Spleen (tissue), 7 donors: ENCODE results near the gene TMEM35B.

Experiments used
- POLR2A ChIP-seq, 3 donors: fragments of 450-650 bp; IDR thresholded peaks; one replicate each; pipeline ENCODE4 v1.5.1; 2017; ENCODE audit warnings: antibody characterized with exemption in 3 of 3, mild to moderate bottlenecking in 1 of 3
- POLR2AphosphoS5 ChIP-seq, 3 donors: sonication (generic); formaldehyde crosslinking; IDR thresholded peaks; one replicate each; pipeline ENCODE4 v1.5.1; 2017; ENCODE audit warnings: antibody characterized with exemption in 3 of 3
- TF ChIP-seq, protein P1 (sequence below), 11 experiments: fragments of 200-600 bp in 7 of 11; fragments of 450-650 bp in 4 of 11; sonication (generic) in 4 of 11; IDR thresholded peaks in 8 of 11; conservative IDR thresholded peaks in 3 of 11; 1 replicate in 7 of 11; 2 replicates in 4 of 11; pipeline versions ENCODE4 v1.4.0 to v1.8.0; 2016 to 2021; ENCODE audit warnings: antibody characterized with exemption in 11 of 11, inconsistent platforms in 4 of 11, mild to moderate bottlenecking in 1 of 11
- donor health status: DM: no; HTN: no; CAD: no; lungs with moderate emphysema.
- donor health status: DM: no; HTN: no; CAD: no.
- donor health status: DM: no; HTN: no; CAD: no.

DNA sequence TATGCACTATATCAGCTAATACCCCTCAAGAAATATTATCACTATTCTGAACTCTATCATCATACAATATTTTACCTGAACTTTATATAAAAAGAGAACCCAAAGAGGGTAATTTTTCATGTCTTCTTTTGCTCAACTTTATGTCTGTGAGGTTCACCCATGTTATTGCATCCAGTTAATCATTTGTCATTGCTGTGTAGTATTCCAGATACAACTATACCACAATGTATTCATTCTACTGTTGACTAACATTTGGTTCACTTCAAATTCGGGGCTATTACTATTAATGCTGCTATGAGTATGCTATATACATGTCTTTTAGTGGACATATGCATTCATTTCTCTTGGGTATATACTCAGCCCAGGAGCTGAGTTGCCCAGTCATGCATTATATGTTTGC is 34.7 kb downstream of the TMEM35B start:
- no peak for TF ChIP-seq POLR2A (IDR thresholded peaks at IDR 0.05)
- TF ChIP-seq, protein P1, sequence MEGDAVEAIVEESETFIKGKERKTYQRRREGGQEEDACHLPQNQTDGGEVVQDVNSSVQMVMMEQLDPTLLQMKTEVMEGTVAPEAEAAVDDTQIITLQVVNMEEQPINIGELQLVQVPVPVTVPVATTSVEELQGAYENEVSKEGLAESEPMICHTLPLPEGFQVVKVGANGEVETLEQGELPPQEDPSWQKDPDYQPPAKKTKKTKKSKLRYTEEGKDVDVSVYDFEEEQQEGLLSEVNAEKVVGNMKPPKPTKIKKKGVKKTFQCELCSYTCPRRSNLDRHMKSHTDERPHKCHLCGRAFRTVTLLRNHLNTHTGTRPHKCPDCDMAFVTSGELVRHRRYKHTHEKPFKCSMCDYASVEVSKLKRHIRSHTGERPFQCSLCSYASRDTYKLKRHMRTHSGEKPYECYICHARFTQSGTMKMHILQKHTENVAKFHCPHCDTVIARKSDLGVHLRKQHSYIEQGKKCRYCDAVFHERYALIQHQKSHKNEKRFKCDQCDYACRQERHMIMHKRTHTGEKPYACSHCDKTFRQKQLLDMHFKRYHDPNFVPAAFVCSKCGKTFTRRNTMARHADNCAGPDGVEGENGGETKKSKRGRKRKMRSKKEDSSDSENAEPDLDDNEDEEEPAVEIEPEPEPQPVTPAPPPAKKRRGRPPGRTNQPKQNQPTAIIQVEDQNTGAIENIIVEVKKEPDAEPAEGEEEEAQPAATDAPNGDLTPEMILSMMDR (IDR thresholded peaks at IDR 0.05 in 8 of 11, conservative IDR thresholded peaks at IDR 0.05 in 3 of 11), result no peak
- TF ChIP-seq POLR2AphosphoS5 (IDR thresholded peaks at IDR 0.05), result no peak
